ENCODE results near the gene SLC40A1.

The SLC40A1 gene

GRCh38 chr2:189561371-189562038, 19.1 kb downstream of the SLC40A1 start:
- no peak for DNase-seq

GRCh38 chr2:189560273-189560586, 20.4 kb downstream of the SLC40A1 start:
- no peak for DNase-seq

GRCh38 chr2:189559579-189560272, 20.9 kb downstream of the SLC40A1 start:
- DNase-seq, result no peak

GRCh38 chr2:189558516-189559272, 21.9 kb downstream of the SLC40A1 start:
- no peak for DNase-seq

- DNase-seq, result no peak
Measured at GRCh38 chr2:189557373-189557772, 23.2 kb downstream of the SLC40A1 start.

- no peak for DNase-seq
Measured at GRCh38 chr2:189556526-189556925, 24.1 kb downstream of the SLC40A1 start.

- no peak for DNase-seq
Measured at GRCh38 chr2:189555232-189555631, 25.4 kb downstream of the SLC40A1 start.

- DNase-seq, result no peak
Measured at GRCh38 chr2:189553504-189554088, 27.0 kb downstream of the SLC40A1 start.

- DNase-seq, result no peak
Measured at GRCh38 chr2:189552991-189553404, 27.6 kb downstream of the SLC40A1 start.

- DNase-seq, result no peak
Measured at GRCh38 chr2:189552334-189552990, 28.1 kb downstream of the SLC40A1 start.

- DNase-seq, result no peak
Measured at GRCh38 chr2:189551808-189552207, 28.8 kb downstream of the SLC40A1 start.

GRCh38 chr2:189549449-189549832, 31.1 kb downstream of the SLC40A1 start:
- no peak for DNase-seq

GRCh38 chr2:189548666-189549448, 31.7 kb downstream of the SLC40A1 start:
- no peak for DNase-seq

GRCh38 chr2:189545418-189545817, 35.2 kb downstream of the SLC40A1 start:
- no peak for DNase-seq

GRCh38 chr2:189544318-189545042, 36.1 kb downstream of the SLC40A1 start:
- DNase-seq, result no peak

- no peak for DNase-seq
Measured at GRCh38 chr2:189543367-189543766, 37.2 kb downstream of the SLC40A1 start.

- no peak for DNase-seq
Measured at GRCh38 chr2:189542145-189542882, 38.3 kb downstream of the SLC40A1 start.

GRCh38 chr2:189541591-189541990, 39.0 kb downstream of the SLC40A1 start:
- no peak for DNase-seq

GRCh38 chr2:189540551-189540950, 40.0 kb downstream of the SLC40A1 start:
- no peak for DNase-seq

GRCh38 chr2:189538402-189538801, 42.2 kb downstream of the SLC40A1 start:
- no peak for DNase-seq

- DNase-seq, result no peak
Measured at GRCh38 chr2:189536830-189537229, 43.8 kb downstream of the SLC40A1 start.
